ENCODE results near the gene GARS1.

The GARS1 gene

DNA sequence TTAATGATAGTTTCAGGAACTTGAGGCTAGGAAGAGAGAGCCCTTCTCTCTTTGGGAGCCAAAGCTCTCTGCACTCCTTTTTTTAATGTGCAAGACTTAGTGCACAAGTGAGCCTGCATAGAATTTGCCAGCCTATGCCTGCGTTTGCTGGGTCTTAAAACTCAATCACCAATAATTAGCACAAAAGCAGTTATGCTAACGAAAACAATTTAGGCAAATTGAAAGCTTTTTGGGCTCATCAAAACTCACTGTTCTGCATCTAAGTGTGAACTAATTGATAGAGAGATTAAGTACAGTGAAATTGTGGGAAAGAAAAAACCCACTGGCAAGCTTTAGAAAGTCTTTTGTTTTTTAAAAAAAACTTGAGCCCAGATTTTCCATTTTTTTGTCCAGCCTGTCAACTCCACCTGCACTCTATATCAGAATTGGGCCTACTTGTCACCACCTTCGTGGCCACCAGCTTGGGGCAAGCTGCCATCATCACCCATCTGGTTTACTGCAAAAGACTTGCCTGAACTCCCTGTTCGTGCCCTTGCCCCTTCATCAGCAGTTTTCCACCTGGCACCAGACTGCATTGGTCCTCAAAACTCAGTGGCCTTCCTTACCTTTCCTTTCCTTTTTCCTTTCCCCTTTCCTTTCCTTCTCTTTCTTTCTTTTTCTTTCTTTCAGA is 49.7 kb downstream of the GARS1 start:
- Histone ChIP-seq H3K4me3 (no peak overlapping the region), H3K27ac (0 out of 2 replicates have a peak overlapping the region, but pooled peaks have one; percentile 7), H3K9me3 (ENCODE audit: low read depth, low read length) (no peaks in the 10 kb centered on the region), H3K36me3 (ENCODE audit: insufficient read depth, low read length) (peaks cover 33% of the 10 kb centered on the region; the same call in 1 of the 2 replicates), H3K9ac (ENCODE audit: insufficient read length) (no peak overlapping the region)
- no peak for DNase-seq (ENCODE audit: low read depth, low spot score)
- TF ChIP-seq EZH2 (IDR thresholded peaks at IDR 0.05) (no peak), POLR2AphosphoS5 (IDR thresholded peaks at IDR 0.05; ENCODE audit: borderline replicate concordance, low read depth, low read length) (no peak), FOXP2 (optimal IDR thresholded peaks at IDR 0.05; ENCODE audit: control extremely low read depth, extremely low read length, insufficient read depth) (no peak)

DNA sequence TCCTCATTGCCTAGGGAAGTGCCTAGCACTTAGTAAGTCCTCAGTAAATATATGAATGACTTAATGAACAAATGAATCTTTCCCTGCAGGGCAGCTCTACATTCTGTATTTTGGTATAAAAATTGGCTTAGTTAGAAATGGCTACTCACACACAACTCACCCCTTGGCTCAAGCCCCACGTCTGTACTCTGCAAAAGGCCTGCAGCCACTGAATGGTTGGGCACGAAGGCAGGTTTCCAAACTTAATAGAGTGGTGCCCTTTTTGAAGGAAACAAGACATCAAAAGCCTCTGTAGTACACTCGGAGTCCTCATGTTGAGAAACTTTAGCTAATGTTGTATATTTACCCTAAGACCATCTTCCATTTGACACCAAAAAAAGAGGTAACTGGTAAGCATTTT is 51.0 kb downstream of the GARS1 start:
- Histone ChIP-seq H3K4me3 (no peak overlapping the region), H3K27ac (peak overlapping the region; percentile 19; the same call in 1 of the 2 replicates), H3K36me3 (ENCODE audit: insufficient read depth, low read length) (peaks cover 33% of the 10 kb centered on the region; the same call in 1 of the 2 replicates), H3K9ac (ENCODE audit: insufficient read length) (no peak overlapping the region), H3K9me3 (ENCODE audit: low read depth, low read length) (no peaks in the 10 kb centered on the region)
- no peak for TF ChIP-seq EZH2 (IDR thresholded peaks at IDR 0.05)
- TF ChIP-seq FOXP2 (optimal IDR thresholded peaks at IDR 0.05; ENCODE audit: control extremely low read depth, extremely low read length, insufficient read depth) = no peak
- TF ChIP-seq POLR2AphosphoS5 (IDR thresholded peaks at IDR 0.05; ENCODE audit: borderline replicate concordance, low read depth, low read length) = no peak
- DNase-seq (ENCODE audit: low read depth, low spot score) = no peak

DNA sequence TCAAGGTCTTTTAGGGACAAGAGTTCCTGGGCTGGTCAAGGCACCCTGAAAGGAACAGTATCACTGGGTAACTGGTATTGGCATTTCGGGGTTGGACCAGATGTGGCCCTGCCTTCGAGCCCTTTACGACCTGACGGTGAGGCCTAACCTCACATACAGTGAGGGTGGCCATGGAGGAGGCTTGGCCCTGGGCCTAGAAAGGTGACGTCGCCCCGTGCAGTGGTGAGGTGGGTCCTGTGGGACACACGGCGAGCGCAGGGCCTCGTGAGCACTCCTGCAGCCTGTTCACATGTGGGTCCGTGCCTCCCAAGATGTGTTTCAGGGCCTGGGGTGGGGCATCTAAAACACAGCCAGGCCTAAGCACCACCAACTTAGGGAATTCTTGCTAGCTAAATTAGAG is 51.5 kb downstream of the GARS1 start:
- H3K27ac ChIP-seq = no peak overlapping the region
- TF ChIP-seq POLR2AphosphoS5 (IDR thresholded peaks at IDR 0.05; ENCODE audit: borderline replicate concordance, low read depth, low read length) = no peak
- no peak for TF ChIP-seq EZH2 (IDR thresholded peaks at IDR 0.05)
- TF ChIP-seq FOXP2 (optimal IDR thresholded peaks at IDR 0.05; ENCODE audit: control extremely low read depth, extremely low read length, insufficient read depth) = no peak
- DNase-seq (ENCODE audit: low read depth, low spot score) = no peak
- H3K36me3 ChIP-seq (ENCODE audit: insufficient read depth, low read length) = peaks cover 33% of the 10 kb centered on the region; the same call in 1 of the 2 replicates
- no peak overlapping the region for H3K9ac ChIP-seq (ENCODE audit: insufficient read length)
- H3K4me3 ChIP-seq = no peak overlapping the region
- no peaks in the 10 kb centered on the region for H3K9me3 ChIP-seq (ENCODE audit: low read depth, low read length)

DNA sequence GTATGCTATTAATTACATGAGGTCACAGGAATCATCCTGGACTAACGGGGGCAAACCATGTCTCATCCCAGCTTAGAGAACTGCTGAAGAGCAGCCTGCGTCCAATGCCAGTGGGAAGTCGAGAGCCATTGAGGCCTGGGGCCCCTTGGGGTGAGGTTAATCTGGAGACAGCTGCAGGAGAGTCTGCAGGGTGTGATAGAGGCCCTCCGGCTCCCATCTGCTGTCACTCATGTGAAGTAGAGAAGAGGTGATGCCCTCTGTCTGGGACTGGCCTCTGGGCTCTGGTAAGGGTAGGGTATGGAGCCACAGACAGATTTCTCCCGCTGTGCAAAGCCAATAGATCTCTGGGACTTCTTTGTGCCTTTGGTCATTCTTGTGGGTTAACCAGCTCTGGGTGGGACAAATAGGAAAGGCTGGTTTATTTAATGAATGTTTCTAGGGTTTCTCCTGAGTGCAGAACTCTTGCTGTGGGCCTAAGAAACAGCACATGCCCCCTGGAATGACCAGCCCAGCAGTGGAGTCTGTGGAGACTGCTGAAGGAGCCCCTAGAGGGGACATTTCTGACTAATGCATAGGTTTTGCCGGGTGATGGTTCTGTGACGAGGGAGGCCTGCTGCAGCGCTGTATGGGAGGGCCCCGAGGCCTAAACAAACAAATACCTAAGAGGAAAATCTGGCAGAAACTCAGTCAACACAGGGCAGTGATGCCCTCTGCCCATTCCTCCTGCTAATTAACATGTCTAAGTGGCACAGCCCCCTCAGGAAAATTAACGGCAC is 53.1 kb downstream of the GARS1 start:
- Histone ChIP-seq H3K36me3 (ENCODE audit: insufficient read depth, low read length) (peaks cover 31% of the 10 kb centered on the region; the same call in 1 of the 2 replicates), H3K9me3 (ENCODE audit: low read depth, low read length) (no peaks in the 10 kb centered on the region), H3K27ac (no peak overlapping the region), H3K9ac (ENCODE audit: insufficient read length) (no peak overlapping the region), H3K4me3 (no peak overlapping the region)
- no peak for DNase-seq (ENCODE audit: low read depth, low spot score)
- no peak for TF ChIP-seq EZH2 (IDR thresholded peaks at IDR 0.05)
- TF ChIP-seq FOXP2 (optimal IDR thresholded peaks at IDR 0.05; ENCODE audit: control extremely low read depth, extremely low read length, insufficient read depth) = no peak
- no peak for TF ChIP-seq POLR2AphosphoS5 (IDR thresholded peaks at IDR 0.05; ENCODE audit: borderline replicate concordance, low read depth, low read length)

- TF ChIP-seq EZH2 (IDR thresholded peaks at IDR 0.05) = no peak
- no peak for TF ChIP-seq FOXP2 (optimal IDR thresholded peaks at IDR 0.05; ENCODE audit: control extremely low read depth, extremely low read length, insufficient read depth)
- no peak for TF ChIP-seq POLR2AphosphoS5 (IDR thresholded peaks at IDR 0.05; ENCODE audit: borderline replicate concordance, low read depth, low read length)
- no peaks in the 10 kb centered on the region for H3K9me3 ChIP-seq (ENCODE audit: low read depth, low read length)
- no peak overlapping the region for H3K27ac ChIP-seq
- H3K9ac ChIP-seq (ENCODE audit: insufficient read length) = no peak overlapping the region
- DNase-seq (ENCODE audit: low read depth, low spot score) = no peak
- H3K36me3 ChIP-seq (ENCODE audit: insufficient read depth, low read length) = peaks cover 21% of the 10 kb centered on the region; the same call in 1 of the 2 replicates
- H3K4me3 ChIP-seq = no peak overlapping the region
Measured at GRCh38 chr7:30648744-30649540, 54.3 kb downstream of the GARS1 start.

DNA sequence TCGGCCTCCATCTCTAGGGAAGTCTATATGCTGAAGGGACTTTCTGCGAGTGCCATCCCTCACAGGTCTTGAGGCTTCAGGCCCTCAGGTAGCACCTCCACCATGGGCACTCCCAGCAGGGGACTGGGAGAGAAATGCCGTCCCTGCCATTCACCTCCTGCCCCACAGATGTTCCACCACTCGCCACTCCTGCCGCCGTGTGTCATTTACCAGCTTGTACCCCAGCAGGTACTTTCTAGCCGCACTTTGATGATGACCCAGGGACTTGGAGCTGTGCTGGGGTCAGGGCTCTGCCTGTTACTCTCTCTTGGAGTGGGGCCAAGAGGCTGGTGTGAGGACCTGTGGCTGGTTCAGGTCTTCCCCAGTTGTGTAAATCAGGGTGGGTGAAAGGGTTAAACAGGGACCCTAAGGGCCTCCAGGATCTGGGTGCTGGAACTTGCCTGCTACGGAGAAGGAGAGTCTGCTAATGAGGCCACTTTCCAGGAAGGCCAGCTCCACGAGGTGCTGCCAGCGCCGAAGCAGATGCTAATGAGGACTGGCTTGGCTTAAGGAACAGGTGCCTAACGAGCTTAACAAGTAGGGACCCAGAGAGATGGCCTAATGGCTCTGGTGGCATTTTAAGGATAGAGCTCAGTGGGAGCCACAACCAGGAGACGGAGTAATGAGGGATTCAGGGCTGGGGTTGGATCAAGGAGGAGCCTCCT is 55.2 kb downstream of the GARS1 start:
- DNase-seq (ENCODE audit: low read depth, low spot score) = no peak
- TF ChIP-seq EZH2 (IDR thresholded peaks at IDR 0.05) = no peak
- TF ChIP-seq POLR2AphosphoS5 (IDR thresholded peaks at IDR 0.05; ENCODE audit: borderline replicate concordance, low read depth, low read length) = no peak
- no peak for TF ChIP-seq FOXP2 (optimal IDR thresholded peaks at IDR 0.05; ENCODE audit: control extremely low read depth, extremely low read length, insufficient read depth)
- Histone ChIP-seq H3K27ac (no peak overlapping the region), H3K4me3 (no peak overlapping the region), H3K9me3 (ENCODE audit: low read depth, low read length) (no peaks in the 10 kb centered on the region), H3K36me3 (ENCODE audit: insufficient read depth, low read length) (peaks cover 11% of the 10 kb centered on the region; the same call in 1 of the 2 replicates), H3K9ac (ENCODE audit: insufficient read length) (no peak overlapping the region)

DNA sequence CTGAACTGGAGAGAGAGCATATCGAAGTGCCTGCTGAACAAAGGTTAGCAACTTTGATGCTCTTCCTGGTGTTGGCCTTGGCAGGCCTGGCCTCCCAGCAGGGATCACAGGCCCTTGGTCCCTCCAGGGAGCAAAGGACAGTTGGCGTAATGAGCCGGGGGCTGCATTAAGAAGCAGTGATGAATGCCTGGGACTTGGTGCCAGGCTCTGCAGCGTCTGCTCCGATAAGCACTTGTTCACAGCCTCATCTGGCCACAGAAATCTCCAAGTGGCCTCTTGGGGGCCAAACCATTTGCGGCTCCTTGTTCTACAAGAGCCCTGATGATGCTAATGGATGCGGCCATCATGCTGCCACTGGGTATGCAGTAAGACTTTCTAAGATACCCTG is 55.7 kb downstream of the GARS1 start:
- H3K4me3 ChIP-seq = no peak overlapping the region
- TF ChIP-seq FOXP2 (optimal IDR thresholded peaks at IDR 0.05; ENCODE audit: control extremely low read depth, extremely low read length, insufficient read depth) = no peak
- no peak for TF ChIP-seq POLR2AphosphoS5 (IDR thresholded peaks at IDR 0.05; ENCODE audit: borderline replicate concordance, low read depth, low read length)
- no peak for TF ChIP-seq EZH2 (IDR thresholded peaks at IDR 0.05)
- no peak for DNase-seq (ENCODE audit: low read depth, low spot score)
- no peak overlapping the region for H3K27ac ChIP-seq
- peaks cover 7% of the 10 kb centered on the region; the same call in 1 of the 2 replicates for H3K36me3 ChIP-seq (ENCODE audit: insufficient read depth, low read length)
- no peaks in the 10 kb centered on the region for H3K9me3 ChIP-seq (ENCODE audit: low read depth, low read length)
- H3K9ac ChIP-seq (ENCODE audit: insufficient read length) = no peak overlapping the region

Measured in SK-N-MC (cell line).